Measurements from ENCODE around the gene GRIN1.

The GRIN1 gene

GRCh38 chr9:137138722-137139467 lies at the start of gene GRIN1:
TSS of gene GRIN1 (plus strand) at chr9:137139154. CDS start at chr9:137139487, 333 bp downstream.
- DNase-seq (ENCODE audit: low spot score): peak; percentile 73

GRCh38 chr9:137089232-137089947 lies 49.6 kb upstream of the GRIN1 start:
- DNase-seq (ENCODE audit: low spot score): no peak

GRCh38 chr9:137095664-137096517 lies 43.1 kb upstream of the GRIN1 start:
- DNase-seq (ENCODE audit: low spot score): no peak

GRCh38 chr9:137096785-137097546 lies 42.0 kb upstream of the GRIN1 start:
- DNase-seq (ENCODE audit: low spot score): no peak

GRCh38 chr9:137097761-137098462 lies 41.0 kb upstream of the GRIN1 start:
- no peak for DNase-seq (ENCODE audit: low spot score)

GRCh38 chr9:137099231-137099630 lies 39.7 kb upstream of the GRIN1 start:
- no peak for DNase-seq (ENCODE audit: low spot score)

GRCh38 chr9:137103206-137103999 lies 35.6 kb upstream of the GRIN1 start:
- DNase-seq (ENCODE audit: low spot score): no peak

- DNase-seq (ENCODE audit: low spot score): no peak
Observed at GRCh38 chr9:137105814-137106661, 32.9 kb upstream of the GRIN1 start.

GRCh38 chr9:137106662-137107250 lies 32.2 kb upstream of the GRIN1 start:
- no peak for DNase-seq (ENCODE audit: low spot score)

- DNase-seq (ENCODE audit: low spot score): no peak
Observed at GRCh38 chr9:137107312-137107921, 31.5 kb upstream of the GRIN1 start.

GRCh38 chr9:137107982-137108381 lies 31.0 kb upstream of the GRIN1 start:
- no peak for DNase-seq (ENCODE audit: low spot score)

GRCh38 chr9:137108608-137109249 lies 30.2 kb upstream of the GRIN1 start:
- no peak for DNase-seq (ENCODE audit: low spot score)

- DNase-seq (ENCODE audit: low spot score): no peak
Observed at GRCh38 chr9:137109250-137110146, 29.5 kb upstream of the GRIN1 start.

- no peak for DNase-seq (ENCODE audit: low spot score)
Observed at GRCh38 chr9:137110147-137110910, 28.6 kb upstream of the GRIN1 start.

GRCh38 chr9:137110911-137111787 lies 27.8 kb upstream of the GRIN1 start:
- no peak for DNase-seq (ENCODE audit: low spot score)
